GM21526 (cell line): ENCODE data around the gene KIF26B.
"Not testable (repeated sequence)": the region's sequence is repeated elsewhere in the genome, so short reads cannot be mapped to it uniquely, and the experiment has no call there.

Experiments used
- ATAC-seq: cut with Tn5 transposase; IDR thresholded peaks from one replicate; pipeline ENCODE4 v1.9.1; 2021; ENCODE audit warnings: moderate library complexity; ENCODE audit not compliant: unreplicated experiment, low FRiP score

KIF26B gene

DNA sequence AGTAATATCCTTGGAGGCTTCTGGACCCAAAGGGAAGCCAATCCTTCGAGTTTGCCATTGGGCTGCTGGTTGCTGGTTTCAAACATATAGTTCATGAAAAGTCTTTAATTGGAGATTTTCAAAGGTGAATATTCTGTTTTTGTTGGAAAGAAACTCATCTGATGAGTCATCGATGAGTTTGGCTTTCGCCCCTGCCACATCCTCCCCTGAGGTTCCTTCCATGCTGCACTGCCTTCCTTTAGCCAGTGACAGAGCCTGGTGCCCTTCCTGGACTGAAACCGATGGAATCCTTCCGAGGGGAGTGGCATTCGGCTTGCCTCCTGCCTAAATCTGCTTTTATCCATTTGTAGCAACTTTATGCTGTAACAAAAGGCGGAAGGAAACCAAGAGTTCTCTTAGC lies 550.0 kb downstream of the KIF26B start:
- ATAC-seq: no peak

DNA sequence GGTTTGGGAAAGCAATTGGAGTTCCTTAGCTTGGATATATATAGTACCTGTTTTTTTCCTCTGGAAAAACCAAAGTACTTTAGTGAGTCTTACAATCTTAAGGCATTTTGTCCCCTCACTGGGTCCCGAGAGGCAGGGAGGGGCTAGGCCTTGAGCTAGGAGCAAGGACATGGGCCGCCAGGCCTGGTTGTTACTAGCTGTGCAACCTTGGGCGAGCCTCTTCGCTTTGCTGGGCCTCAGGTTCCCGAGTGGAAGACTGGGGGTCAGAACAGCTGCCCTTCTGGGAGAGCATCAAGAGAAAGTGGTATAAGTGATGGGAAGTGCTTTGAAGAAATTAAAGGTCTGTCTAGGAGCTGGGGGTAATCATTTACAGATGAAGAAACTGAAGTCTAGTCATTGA lies 553.2 kb downstream of the KIF26B start:
- no peak for ATAC-seq

DNA sequence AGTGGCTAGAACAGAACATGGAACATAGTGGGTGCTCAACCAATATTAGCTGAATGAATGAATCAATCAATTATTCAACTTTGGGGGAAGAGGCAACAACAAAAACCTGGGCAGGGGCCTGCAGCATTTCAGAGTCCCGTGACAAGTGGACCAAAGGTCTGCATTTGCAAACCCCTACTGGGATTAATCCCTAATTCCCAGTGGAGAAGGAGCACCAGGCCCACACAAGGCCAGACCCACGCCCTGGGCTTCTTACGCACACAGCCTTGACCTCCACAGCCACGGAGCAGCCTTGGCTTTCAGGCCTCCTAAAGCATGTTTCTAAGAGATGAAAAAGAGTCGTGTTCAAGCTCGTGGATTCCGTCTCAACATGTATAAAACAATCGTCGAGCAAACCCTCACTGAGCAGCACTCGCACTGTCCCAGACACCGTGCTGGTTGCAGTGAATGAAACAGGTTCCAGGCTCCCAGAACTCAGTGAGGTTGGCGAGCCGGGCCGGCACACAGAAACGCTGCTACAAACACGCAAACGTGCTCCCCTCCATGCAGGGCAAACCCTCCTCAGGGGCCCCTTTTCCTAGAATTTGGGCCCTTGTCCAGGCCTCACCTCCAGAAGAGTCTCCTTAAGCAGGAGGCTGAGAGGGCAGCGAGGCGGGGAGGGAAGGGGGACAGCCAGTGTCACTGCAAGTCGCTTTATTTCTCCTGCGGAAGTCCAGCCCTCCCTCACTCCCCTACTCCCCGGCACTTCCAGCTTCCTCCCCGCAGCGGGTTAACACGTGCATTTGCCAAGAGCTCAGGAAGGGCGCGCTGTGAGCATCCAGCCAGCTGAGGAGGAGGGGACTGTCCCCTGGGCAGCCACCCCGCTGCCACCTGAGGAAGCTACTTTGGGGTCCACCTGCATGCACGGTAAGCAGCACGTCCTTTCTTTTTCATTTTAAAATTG lies 556.4 kb downstream of the KIF26B start:
- ATAC-seq: no peak

DNA sequence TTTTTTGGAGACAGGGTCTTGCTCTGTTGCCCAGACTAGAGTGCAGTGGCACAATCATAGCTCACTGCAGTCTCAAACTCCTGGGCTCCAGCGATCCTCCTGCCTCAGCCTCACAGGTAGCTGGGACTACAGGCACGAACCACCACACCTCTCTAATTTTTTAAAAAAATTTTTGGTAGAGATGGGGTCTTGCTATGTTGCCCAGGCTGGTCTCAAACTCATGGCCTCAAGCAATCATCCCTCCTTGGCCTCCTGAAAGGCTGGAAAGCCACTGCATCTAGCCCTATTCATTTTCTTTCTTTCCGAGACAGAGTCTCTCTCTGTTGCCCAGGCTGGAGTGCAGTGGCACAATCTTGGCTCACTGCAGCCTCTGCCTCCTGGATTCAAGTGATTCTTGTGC lies 559.2 kb downstream of the KIF26B start:
- ATAC-seq: not testable (repeated sequence)

DNA sequence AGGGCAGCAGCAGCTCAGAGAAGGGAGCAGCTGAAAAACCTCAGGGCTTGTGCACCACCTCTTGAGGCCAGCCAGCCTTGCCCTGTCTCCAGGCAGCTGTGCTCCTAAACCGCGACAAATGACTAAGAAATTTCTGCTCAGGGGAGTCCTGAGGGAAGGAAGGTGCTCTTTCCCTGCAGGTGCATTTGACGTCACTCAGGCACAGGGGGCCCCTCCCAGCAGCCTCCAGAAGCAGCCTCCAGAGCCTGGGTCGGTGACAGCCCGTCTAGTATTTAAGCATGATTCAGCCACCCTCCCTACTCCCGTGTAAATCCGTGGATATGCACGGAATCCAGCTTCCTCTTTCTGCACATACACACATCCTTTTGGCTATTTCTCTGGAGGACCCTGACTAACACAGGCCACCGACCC lies 560.5 kb downstream of the KIF26B start:
- no peak for ATAC-seq

DNA sequence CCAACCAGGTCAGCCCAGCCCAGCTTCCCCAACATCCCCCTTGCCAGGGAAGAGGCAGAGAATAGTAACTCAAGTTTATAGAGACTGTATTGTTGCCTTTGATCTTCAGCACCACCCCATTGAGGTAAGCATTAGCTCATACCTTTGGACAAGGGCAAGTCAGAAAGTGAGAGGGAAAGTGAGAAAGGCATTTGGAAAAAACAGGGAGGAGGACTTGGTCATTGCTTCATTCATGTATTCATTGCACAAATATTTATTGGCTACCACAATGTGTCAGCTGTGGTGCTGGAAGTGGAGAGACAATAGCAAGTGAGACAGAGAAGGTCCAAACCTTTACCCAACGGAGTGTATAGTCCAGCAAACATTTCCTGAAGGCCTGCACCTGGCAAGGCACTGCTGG lies 561.2 kb downstream of the KIF26B start:
- no peak for ATAC-seq

DNA sequence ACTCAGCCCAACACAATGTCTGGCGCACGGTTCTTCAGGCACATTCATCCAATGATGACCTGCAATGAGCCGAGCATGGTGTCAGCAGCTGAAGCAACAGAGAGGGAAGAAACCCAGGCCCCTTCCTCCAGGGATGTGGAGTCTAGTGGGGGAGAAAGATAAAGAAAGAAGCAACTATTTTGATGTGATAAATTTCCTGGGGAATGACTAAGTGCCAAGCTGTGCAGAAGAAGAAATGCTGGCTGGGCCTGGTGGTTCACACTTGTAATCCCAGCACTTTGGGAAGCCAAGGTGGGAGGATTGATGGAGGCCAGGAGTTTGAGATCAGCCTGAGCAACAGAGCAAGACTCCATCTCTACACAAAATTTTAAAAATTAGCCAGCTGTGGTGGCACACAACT lies 561.8 kb downstream of the KIF26B start:
- no peak for ATAC-seq

DNA sequence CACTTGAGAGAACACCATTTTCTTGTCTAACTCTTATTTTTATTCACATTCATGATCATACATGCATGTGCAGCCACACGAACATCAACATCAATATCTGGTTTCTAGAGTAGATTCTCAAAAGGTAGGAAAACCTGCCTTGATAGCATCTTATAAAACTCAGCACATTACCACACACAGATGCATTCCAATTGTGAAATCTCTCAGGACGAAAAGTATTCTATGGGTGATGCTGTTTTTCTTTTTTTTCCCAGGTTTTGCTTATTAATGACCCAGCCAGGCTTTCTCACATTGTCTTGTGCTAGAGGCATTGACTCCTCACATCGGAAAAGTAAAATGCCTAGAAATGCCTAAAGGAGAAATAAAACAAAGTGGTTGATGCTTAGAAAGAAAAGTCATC lies 562.8 kb downstream of the KIF26B start:
- ATAC-seq: no peak

DNA sequence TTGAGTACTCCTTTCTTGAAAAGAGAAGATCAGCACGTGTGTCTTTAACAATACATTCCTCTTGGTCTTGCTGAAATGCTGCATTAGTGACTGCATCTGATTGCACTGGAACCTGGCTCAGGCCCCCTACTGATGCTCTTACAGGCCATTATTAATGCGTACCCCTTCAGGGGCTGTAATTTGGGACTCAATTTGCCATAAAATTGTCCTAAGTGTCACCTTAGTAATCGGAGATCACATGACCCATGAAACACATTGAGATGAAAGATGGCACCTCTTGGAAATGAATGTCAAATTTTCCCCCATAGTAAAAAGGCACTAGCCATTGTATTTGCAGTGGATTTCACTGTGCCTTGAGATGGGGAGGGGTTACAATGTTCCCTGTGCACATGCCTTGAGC lies 563.3 kb downstream of the KIF26B start:
- ATAC-seq: no peak

DNA sequence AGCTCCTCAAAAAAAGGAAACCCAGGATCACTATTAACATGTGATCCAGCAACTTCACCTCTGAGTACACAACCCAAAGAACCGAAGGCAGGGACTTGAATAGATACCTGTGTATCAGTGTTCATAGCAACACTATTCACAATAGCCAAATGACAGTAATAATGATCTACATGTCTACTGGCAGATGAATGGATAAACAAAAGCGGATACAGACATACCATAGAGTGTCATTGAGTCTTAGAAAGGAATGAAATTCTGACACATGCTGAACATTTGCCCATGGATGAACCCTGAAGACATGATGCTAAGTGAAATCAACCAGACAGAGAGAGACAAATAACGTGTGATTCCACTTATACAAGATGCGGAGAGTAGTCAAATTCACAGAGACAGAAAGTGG lies 564.2 kb downstream of the KIF26B start:
- no peak for ATAC-seq

DNA sequence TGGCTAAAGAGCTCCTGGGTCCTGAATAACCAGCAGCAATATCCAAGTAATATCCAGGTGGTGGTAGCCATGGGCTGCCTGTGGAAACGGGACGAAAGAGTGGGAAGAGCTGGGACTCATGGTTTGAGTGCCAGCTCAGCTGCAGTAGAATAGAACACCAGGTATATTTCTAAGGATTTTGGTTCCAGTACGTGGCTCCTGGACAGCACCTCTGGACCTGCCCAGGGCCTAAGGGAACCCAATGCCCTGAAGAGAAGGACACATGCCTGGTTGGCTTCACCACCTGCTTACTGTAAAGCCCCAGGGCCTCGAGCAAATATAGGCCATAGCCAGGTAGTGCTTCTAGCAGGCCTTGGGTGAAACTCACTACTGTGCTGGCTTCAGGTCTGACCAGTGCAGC lies 566.7 kb downstream of the KIF26B start:
- ATAC-seq: no peak

DNA sequence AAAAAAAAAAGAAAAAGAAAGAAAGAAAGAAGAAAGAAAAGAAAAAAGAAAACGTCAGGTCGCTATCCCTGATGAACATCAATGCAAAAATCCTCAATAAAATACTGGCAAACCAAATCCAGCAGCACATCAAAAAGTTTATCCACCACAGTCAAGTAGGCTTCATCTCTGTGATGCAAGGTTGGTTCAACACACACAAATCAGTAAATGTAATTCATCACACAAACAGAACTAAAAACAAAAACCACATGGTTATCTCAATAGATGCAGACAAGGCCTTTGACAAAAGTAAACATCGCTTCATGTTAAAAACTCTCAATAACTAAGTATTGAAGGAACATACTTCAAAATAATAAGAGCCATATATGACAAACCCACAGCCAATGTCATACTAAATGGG lies 573.2 kb downstream of the KIF26B start:
- ATAC-seq: not testable (repeated sequence)

DNA sequence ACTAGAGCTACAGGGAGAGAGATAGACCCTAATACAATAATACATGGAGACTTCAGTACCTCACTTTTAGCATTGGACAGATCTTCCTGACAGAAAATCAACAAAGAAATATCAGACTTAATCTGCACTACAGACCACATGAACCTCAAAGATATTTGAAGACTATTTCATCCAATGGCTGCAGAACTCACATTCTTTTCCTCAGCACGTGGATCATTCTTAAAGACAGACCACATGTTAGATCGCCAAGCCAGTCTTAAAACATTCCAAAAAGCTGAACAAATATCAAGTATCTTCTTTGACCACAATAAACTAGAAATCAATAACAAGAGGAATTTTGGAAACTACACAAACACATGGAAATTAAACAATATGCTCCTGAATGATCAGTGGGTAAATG lies 576.0 kb downstream of the KIF26B start:
- ATAC-seq: no peak

DNA sequence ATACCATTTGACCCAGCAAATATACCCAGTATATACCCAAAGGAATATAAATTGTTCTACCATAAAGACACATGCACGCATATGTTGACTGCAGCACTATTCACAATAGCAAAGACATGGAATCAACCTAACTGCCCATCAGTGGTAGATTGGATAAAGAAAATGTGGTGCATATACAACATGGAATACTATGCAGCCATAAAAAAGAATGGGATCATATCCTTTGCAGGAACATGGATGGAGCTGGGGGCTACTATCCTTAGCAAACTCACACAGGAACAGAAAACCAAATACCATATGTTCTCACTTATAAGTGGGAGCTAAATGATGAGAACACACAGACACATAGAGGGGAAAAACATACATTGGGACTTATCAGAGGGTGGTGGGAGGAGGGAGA lies 585.6 kb downstream of the KIF26B start:
- not testable (repeated sequence) for ATAC-seq

DNA sequence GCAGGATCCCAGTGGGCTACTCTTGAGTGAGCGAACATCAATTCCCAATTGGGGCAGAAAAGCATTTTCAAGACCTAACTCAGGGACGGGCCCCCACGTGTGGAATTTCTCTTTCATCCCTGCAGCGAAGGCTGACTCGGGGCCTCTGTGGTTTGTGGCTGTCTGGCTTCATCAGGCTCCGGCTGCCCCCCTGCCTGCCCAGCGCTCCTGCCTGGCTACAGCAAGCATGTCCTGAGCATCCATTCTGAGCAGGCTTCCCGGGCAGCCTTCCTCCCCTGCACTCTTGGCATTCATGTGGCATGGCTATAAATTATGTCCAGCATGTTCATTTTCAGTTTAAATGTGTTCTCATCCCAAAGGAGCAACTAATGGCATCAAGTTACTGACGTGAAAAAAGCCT lies 588.1 kb downstream of the KIF26B start:
- no peak for ATAC-seq

DNA sequence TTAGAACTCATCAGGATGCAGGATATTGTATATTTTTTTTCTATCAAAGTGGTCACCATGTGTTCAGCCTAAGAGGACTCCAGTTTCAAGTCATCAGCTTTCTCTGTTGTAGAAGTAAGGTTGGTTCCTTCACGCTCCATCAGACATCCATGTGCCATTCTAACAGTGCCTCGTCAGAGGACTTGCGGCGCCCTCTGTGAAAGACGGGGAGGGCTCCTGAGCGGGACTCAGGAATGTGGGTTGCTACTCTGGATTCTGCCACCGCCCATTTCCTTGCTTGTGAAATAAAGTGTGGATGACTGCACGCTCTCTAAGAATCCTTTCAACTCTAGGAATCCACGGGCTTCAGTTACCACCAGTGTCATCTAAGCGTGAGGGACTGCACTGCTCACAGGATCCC lies 593.5 kb downstream of the KIF26B start:
- no peak for ATAC-seq

DNA sequence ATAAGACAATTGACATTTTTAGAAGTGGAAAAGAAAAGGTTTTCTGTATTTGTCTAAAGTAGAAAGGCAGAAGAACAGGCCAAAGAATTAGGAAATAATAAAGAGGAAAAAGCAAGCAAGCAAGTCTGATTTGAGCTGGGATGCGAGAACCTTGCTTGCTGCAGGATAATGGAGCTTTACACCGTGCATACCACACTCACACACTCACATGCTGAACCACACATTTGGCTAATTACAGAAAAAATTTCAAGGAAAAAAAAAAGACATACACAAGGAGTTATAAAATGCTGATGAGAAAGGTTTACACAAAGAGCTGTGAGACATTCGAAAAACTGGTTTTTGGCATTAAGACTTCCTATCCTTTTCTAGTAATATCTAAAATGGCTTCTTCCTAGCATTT lies 593.9 kb downstream of the KIF26B start:
- no peak for ATAC-seq

DNA sequence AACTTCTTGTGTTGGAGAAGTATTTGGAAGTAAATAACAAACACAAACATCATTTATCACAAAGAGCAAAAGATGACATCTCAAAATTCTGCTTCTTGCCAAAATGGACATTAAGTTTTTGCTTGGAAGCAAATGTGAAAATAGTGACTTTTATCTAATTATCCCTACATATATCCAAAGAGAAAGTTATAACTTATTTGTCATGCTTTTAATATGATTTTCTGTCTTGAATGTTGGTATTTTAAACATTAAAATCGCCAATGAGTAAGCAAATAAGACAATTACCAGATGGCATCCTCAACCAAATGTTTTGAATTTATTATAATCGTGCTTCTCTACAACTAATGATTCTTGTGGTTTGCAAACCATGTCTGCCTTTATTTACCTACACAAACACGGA lies 594.3 kb downstream of the KIF26B start:
- ATAC-seq: no peak

DNA sequence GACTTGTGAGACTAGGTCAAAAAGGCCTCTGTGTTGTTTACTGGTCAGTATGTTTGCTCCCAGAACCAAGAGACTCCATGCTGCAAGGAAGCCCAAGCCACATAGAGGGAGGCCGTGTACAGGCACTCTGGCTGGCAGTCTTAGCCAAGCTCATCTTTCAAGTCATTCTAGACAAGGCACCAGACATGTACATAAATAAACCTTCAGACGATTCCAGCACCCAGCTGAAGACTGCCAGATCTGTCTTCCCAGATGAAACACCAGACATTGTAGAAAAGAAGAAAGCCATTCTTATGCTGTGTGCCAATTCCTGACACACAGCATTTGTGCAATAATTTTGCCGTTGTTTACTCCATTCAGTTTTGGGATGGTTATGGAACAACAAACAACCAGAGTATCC lies 595.5 kb downstream of the KIF26B start:
- no peak for ATAC-seq

DNA sequence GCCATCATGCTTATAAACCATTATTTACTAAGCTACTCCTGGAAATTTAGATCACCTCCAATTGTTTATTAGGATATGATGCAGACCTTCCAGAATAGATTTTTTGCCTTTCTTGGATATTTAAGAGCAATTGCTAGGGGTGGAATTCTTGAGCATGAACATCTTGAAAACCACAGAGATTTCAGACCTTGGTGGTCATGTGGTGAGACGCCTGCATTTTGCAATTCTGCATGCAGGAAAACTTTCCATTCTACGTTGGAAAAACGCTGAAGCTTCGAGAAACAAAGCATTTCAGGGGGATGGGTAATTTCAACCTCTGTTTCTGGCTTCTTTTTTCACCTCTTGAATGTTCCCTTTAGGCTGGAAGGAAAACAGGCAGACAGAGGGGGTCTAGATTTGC lies 596.3 kb downstream of the KIF26B start:
- ATAC-seq: no peak

DNA sequence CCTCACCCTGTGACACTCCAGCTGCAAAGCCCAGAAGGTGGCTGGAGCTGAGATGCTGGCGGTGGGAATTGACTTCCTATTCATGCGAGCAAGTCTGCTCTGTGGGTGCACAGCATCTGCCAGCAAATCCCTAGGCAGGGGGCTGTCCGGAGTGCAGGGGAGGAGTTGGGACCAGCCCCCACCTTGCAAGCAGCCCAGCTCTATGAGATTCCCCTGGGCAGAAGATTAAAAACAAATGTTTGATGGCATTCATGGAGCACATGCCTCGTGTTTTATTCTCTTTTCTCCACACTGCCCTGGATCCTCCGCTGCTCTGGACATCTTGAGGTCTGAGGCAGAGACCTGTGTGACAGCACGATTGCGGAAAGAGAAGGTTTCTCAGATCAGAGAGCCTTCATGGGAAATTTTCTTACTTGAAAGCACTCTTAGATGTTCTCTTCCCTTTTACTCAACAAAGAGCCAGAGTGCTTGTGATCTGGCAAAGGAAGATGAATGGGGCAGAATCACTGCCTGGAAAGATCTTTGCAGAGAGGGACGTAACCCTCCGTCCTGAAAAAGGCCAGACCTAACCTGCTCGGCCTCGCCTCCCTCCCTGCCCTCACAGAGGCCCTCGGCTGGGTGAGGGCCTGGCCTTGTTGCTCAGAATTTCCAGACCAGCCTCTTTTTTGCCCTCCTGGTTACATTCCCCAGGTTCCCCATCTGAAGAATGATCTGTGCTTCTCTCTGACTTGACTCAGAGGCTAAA lies 597.1 kb downstream of the KIF26B start:
- no peak for ATAC-seq

DNA sequence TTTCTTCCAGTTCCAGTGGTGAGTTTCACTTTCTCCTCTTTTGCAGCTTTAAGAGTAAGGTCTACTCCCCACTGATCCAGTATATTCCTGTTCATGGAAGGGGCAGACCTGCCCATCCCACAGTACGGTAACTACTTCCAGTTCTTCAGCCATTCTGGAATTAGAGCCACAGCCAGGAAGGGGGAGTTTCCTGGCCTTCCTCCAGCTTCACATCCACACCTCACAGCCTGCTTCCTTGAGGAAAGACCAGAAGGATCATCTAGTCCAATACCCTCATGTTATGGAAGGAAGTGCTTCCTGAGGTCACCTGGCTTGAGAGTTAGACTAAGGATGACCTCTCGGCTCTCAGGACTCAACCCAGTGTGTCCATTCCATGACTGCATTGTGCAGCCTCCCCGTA lies 597.8 kb downstream of the KIF26B start:
- no peak for ATAC-seq
